HepG2 (cell line): ENCODE data around the gene OTOP3. TPM values are rescaled to one million over a fixed set of nuclear protein-coding genes. Genes with fewer than 3 reads are reported as not detected.
A peak's percentile ranks its signal among the peaks of the same experiment; 100 is the strongest.

Source experiments
- AHR ChIP-seq: IDR thresholded peaks from 2 replicates; pipeline ENCODE4 v1.6.1; 2018; ENCODE audit warnings: missing genetic modification reagents, missing compliant biosample characterization
- CHCHD3 ChIP-seq: sonication (generic); formaldehyde crosslinking; IDR thresholded peaks from 2 replicates; pipeline ENCODE4 v1.8.0; 2022; ENCODE audit warnings: mild to moderate bottlenecking, missing genetic modification reagents, moderate library complexity
- FOXA1 ChIP-seq, 2 experiments: fragments of 450-650 bp in 1 of 2; sonication (generic) in 1 of 2; formaldehyde crosslinking in 1 of 2; IDR thresholded peaks; 2 replicates each; pipeline versions ENCODE4 v1.4.0 to v1.6.1; 2016 to 2020; ENCODE audit warnings: missing genetic modification reagents in 1 of 2
- GATA4 ChIP-seq: sonication (generic); IDR thresholded peaks from 2 replicates; pipeline ENCODE4 v1.6.1; 2016; ENCODE audit warnings: antibody characterized with exemption, low read depth, borderline replicate concordance
- HNF4G ChIP-seq, 2 experiments: sonication (generic) in 1 of 2; formaldehyde crosslinking in 1 of 2; IDR thresholded peaks; 2 replicates each; pipeline versions ENCODE4 v1.4.0 to v1.6.1; 2011 to 2020; ENCODE audit warnings: borderline replicate concordance in 2 of 2, low read depth in 2 of 2, mild to moderate bottlenecking in 2 of 2, low read length in 1 of 2, missing genetic modification reagents in 1 of 2, moderate library complexity in 1 of 2
- KDM4B ChIP-seq: sonication (generic); formaldehyde crosslinking; IDR thresholded peaks from 2 replicates; pipeline ENCODE4 v1.4.0; 2020; ENCODE audit warnings: missing genetic modification reagents
- KLF11 ChIP-seq: IDR thresholded peaks from 2 replicates; pipeline ENCODE4 v1.6.1; 2016; ENCODE audit warnings: missing compliant biosample characterization
- MAFG ChIP-seq: sonication (generic); formaldehyde crosslinking; IDR thresholded peaks from 2 replicates; pipeline ENCODE4 v1.5.1; 2020; ENCODE audit warnings: mild to moderate bottlenecking, missing genetic modification reagents
- MYNN ChIP-seq: sonication (generic); formaldehyde crosslinking; IDR thresholded peaks from 2 replicates; pipeline ENCODE4 v1.4.0; 2020; ENCODE audit warnings: mild to moderate bottlenecking, low read depth, missing genetic modification reagents
- NFE2L1 ChIP-seq: sonication (generic); formaldehyde crosslinking; IDR thresholded peaks from 2 replicates; pipeline ENCODE4 v1.4.0; 2020; ENCODE audit warnings: missing genetic modification reagents, mild to moderate bottlenecking, borderline replicate concordance
- SALL2 ChIP-seq: sonication (generic); formaldehyde crosslinking; IDR thresholded peaks from 2 replicates; pipeline ENCODE4 v1.8.1; 2023; ENCODE audit warnings: mild to moderate bottlenecking, missing genetic modification reagents, inconsistent platforms
- THAP11 ChIP-seq: IDR thresholded peaks from 2 replicates; pipeline ENCODE4 v1.6.1; 2016; ENCODE audit warnings: missing biosample characterization, missing genetic modification reagents
- ZBTB42 ChIP-seq: sonication (generic); formaldehyde crosslinking; IDR thresholded peaks from 2 replicates; pipeline ENCODE4 v1.5.0; 2020; ENCODE audit warnings: mild to moderate bottlenecking, missing genetic modification reagents
- ZNF343 ChIP-seq: sonication (generic); formaldehyde crosslinking; IDR thresholded peaks from 2 replicates; pipeline ENCODE4 v1.4.0; 2020; ENCODE audit warnings: mild to moderate bottlenecking, missing genetic modification reagents
- ZNF451 ChIP-seq: sonication (generic); formaldehyde crosslinking; IDR thresholded peaks from 2 replicates; pipeline ENCODE4 v1.5.0; 2020; ENCODE audit warnings: mild to moderate bottlenecking, missing genetic modification reagents
- ZNF550 ChIP-seq: sonication (generic); formaldehyde crosslinking; IDR thresholded peaks from 2 replicates; pipeline ENCODE4 v1.4.0; 2020; ENCODE audit warnings: mild to moderate bottlenecking, missing genetic modification reagents, borderline replicate concordance
- ZNF639 ChIP-seq: conservative IDR thresholded peaks from 2 replicates; pipeline ENCODE4 v1.6.1; 2018; ENCODE audit warnings: missing genetic modification reagents
- polyA plus RNA-seq, 8 experiments: library from polyadenylated mRNA; depleted of rRNA in 3 of 8; stranded (reverse) in 7 of 8; unstranded in 1 of 8; fragments of >200 nt; fragmentation: Illumina TruSeq in 4 of 8; extraction: Trizol in 4 of 8; gene quantifications; 2 replicates each; pipeline versions ENCODE4 v1.2.1 to v1.2.3, GENCODE V29; 2011 to 2016; ENCODE audit warnings: low read depth in 4 of 8, missing spikeins in 1 of 8, mixed read lengths in 1 of 8; ENCODE audit not compliant: insufficient read depth in 1 of 8
- total RNA-seq, 5 experiments: library from RNA; depleted of rRNA; stranded (reverse); fragments of >200 nt; fragmentation: Illumina TruSeq; extraction: Trizol; gene quantifications; 2 replicates each; pipeline ENCODE4 v1.2.3, GENCODE V29; 2016; ENCODE audit warnings: low read depth in 1 of 5
- TF ChIP-seq, protein P1 (sequence below): sonication (generic); formaldehyde crosslinking; IDR thresholded peaks from 2 replicates; pipeline ENCODE4 v1.4.0; 2020; ENCODE audit warnings: missing genetic modification reagents, borderline replicate concordance
- TF ChIP-seq, protein P2 (sequence below): sonication (generic); formaldehyde crosslinking; IDR thresholded peaks from 2 replicates; pipeline ENCODE4 v1.5.1; 2020; ENCODE audit warnings: missing genetic modification reagents, mild to moderate bottlenecking, borderline replicate concordance
- TF ChIP-seq, protein P3 (sequence below): sonication (generic); formaldehyde crosslinking; IDR thresholded peaks from 2 replicates; pipeline ENCODE4 v1.4.0; 2020; ENCODE audit warnings: mild to moderate bottlenecking, missing genetic modification reagents
- TF ChIP-seq, protein P4 (sequence below): sonication (generic); formaldehyde crosslinking; IDR thresholded peaks from 2 replicates; pipeline ENCODE4 v1.5.0; 2020; ENCODE audit warnings: mild to moderate bottlenecking, missing genetic modification reagents

Gene OTOP3
- total and polyA plus RNA-seq, 2 of the 13 experiments (the other 11 are each of a cell fraction or from before 2014, with no cell fraction given) = not detected

DNA sequence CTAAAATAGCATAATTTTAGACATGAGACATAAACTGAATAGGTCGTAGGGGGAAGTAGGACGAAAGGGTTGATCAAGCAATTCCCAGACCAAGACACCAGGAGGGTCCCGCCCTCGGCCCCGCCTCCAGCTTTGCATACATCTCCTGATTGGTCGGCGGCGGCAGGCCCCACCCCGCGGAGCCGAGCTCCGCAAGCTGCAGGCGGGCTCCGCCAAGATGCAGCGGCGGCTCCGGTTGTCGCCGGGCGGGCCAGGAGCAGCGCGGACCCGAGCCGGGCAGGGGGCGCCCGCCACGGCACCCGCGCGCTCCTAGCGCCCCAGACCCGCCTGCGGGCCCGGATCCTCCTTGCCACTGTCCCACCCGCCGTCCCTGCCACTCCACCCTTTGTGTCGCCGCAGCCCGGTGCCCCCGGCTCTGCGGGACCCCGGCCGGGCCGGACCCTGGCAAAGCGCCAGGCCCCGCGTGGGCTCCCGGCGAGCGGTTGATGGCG, 51.8 kb downstream of the OTOP3 start, which contains the start of gene CDR2L (continued):
- no peak for TF ChIP-seq HNF4G (IDR thresholded peaks at IDR 0.05; ENCODE audit: borderline replicate concordance, low read depth, low read length)
- no peak for TF ChIP-seq HNF4G (CRISPR knock-in tag; IDR thresholded peaks at IDR 0.05; ENCODE audit: borderline replicate concordance, low read depth)
- TF ChIP-seq SALL2 (CRISPR knock-in tag) = 0 out of 2 replicates have a peak, but pooled peaks have one; percentile 11
- no peak for TF ChIP-seq KDM4B
- TF ChIP-seq ZNF451 (CRISPR knock-in tag) = 0 out of 2 replicates have a peak, but pooled peaks have one; percentile 52
- no peak for TF ChIP-seq ZBTB42
- TF ChIP-seq CHCHD3 (CRISPR knock-in tag) = peak; percentile 5; the same call in 1 of the 2 replicates
- TF ChIP-seq AHR (CRISPR knock-in tag) = no peak
- no peak for TF ChIP-seq ZNF639 (CRISPR knock-in tag)
- TF ChIP-seq THAP11 (CRISPR knock-in tag) = no peak
- TF ChIP-seq FOXA1 (IDR thresholded peaks at IDR 0.05) = no peak
- no peak for TF ChIP-seq FOXA1 (CRISPR knock-in tag; IDR thresholded peaks at IDR 0.05)
- no peak for TF ChIP-seq NFE2L1 (CRISPR knock-in tag)
- TF ChIP-seq ZNF343 (CRISPR knock-in tag) = no peak
- no peak for TF ChIP-seq KLF11 (CRISPR knock-in tag)
- TF ChIP-seq, protein P1, sequence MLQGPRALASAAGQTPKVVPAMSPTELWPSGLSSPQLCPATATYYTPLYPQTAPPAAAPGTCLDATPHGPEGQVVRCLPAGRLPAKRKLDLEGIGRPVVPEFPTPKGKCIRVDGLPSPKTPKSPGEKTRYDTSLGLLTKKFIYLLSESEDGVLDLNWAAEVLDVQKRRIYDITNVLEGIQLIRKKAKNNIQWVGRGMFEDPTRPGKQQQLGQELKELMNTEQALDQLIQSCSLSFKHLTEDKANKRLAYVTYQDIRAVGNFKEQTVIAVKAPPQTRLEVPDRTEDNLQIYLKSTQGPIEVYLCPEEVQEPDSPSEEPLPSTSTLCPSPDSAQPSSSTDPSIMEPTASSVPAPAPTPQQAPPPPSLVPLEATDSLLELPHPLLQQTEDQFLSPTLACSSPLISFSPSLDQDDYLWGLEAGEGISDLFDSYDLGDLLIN = no peak
- no peak for TF ChIP-seq MAFG (CRISPR knock-in tag)
- TF ChIP-seq, protein P2, sequence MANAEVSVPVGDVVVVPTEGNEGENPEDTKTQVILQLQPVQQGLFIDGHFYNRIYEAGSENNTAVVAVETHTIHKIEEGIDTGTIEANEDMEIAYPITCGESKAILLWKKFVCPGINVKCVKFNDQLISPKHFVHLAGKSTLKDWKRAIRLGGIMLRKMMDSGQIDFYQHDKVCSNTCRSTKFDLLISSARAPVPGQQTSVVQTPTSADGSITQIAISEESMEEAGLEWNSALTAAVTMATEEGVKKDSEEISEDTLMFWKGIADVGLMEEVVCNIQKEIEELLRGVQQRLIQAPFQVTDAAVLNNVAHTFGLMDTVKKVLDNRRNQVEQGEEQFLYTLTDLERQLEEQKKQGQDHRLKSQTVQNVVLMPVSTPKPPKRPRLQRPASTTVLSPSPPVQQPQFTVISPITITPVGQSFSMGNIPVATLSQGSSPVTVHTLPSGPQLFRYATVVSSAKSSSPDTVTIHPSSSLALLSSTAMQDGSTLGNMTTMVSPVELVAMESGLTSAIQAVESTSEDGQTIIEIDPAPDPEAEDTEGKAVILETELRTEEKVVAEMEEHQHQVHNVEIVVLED (CRISPR knock-in tag) = no peak
- TF ChIP-seq, protein P3, sequence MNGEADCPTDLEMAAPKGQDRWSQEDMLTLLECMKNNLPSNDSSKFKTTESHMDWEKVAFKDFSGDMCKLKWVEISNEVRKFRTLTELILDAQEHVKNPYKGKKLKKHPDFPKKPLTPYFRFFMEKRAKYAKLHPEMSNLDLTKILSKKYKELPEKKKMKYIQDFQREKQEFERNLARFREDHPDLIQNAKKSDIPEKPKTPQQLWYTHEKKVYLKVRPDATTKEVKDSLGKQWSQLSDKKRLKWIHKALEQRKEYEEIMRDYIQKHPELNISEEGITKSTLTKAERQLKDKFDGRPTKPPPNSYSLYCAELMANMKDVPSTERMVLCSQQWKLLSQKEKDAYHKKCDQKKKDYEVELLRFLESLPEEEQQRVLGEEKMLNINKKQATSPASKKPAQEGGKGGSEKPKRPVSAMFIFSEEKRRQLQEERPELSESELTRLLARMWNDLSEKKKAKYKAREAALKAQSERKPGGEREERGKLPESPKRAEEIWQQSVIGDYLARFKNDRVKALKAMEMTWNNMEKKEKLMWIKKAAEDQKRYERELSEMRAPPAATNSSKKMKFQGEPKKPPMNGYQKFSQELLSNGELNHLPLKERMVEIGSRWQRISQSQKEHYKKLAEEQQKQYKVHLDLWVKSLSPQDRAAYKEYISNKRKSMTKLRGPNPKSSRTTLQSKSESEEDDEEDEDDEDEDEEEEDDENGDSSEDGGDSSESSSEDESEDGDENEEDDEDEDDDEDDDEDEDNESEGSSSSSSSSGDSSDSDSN (CRISPR knock-in tag) = peak; percentile 69; the same call in 1 of the 2 replicates
- TF ChIP-seq, protein P4, sequence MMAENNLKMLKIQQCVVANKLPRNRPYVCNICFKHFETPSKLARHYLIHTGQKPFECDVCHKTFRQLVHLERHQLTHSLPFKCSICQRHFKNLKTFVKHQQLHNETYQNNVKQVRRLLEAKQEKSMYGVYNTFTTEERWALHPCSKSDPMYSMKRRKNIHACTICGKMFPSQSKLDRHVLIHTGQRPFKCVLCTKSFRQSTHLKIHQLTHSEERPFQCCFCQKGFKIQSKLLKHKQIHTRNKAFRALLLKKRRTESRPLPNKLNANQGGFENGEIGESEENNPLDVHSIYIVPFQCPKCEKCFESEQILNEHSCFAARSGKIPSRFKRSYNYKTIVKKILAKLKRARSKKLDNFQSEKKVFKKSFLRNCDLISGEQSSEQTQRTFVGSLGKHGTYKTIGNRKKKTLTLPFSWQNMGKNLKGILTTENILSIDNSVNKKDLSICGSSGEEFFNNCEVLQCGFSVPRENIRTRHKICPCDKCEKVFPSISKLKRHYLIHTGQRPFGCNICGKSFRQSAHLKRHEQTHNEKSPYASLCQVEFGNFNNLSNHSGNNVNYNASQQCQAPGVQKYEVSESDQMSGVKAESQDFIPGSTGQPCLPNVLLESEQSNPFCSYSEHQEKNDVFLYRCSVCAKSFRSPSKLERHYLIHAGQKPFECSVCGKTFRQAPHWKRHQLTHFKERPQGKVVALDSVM (CRISPR knock-in tag) = peak; percentile 11; the same call in 1 of the 2 replicates
- no peak for TF ChIP-seq ZNF550 (CRISPR knock-in tag)
- TF ChIP-seq GATA4 = no peak
- no peak for TF ChIP-seq MYNN
